IMR-90 (cell line): ENCODE data around the gene OR11A1. TPM values are rescaled to one million over a fixed set of nuclear protein-coding genes. Genes with fewer than 3 reads are reported as not detected.

Source experiments
- ATAC-seq: fragments of 200-7000 bp; cut with Tn5 transposase; 2 replicates; pipeline ENCODE4 v1.9.1; 2020; ENCODE audit warnings: low read depth, mild to moderate bottlenecking, moderate library complexity
- BruUV-seq: library from RNA; stranded (reverse); fragments of 400-500 nt; replicated peaks from 2 replicates; lab custom pipeline; 2021; lab: Mats Ljungman, UMichigan
- CTCF ChIA-PET: fragments of 300-600 bp; formaldehyde crosslinking; extraction: SDS; loops from one replicate; lab custom pipeline; 2021; ENCODE audit warnings: antibody characterized with exemption; lab: Yijun Ruan, JAX
- POLR2A ChIA-PET: fragments of 300-600 bp; sonication (Branson Sonifier 250); formaldehyde crosslinking; loops from one replicate; lab custom pipeline; 2022; ENCODE audit warnings: antibody characterized with exemption; ENCODE audit not compliant: unreplicated experiment; lab: Charles Lee
- DNase-seq: peaks from one replicate; pipeline ENCODE4 v3.0.0; 2013
- H2AFZ ChIP-seq: replicated peaks from 2 replicates; pipeline ENCODE3; 2013; ENCODE audit warnings: low read length, mild to moderate bottlenecking; ENCODE audit not compliant: poor library complexity
- H2AK5ac ChIP-seq: 2 replicates; pipeline ENCODE4 v1.6.1; 2013; ENCODE audit warnings: low read depth, low read length, inconsistent platforms
- H2AK9ac ChIP-seq: replicated peaks from 2 replicates; pipeline ENCODE3; 2013; ENCODE audit warnings: mild to moderate bottlenecking, low read depth, low read length, moderate library complexity; ENCODE audit not compliant: poor library complexity
- H2BK120ac ChIP-seq: 2 replicates; pipeline ENCODE4 v1.6.1; 2013; ENCODE audit warnings: low read depth, low read length, inconsistent platforms
- H2BK15ac ChIP-seq: 3 replicates; pipeline ENCODE4 v1.6.1; 2013; ENCODE audit warnings: low read depth, low read length, inconsistent platforms
- H2BK20ac ChIP-seq: 2 replicates; pipeline ENCODE4 v1.6.1; 2013; ENCODE audit warnings: low read depth, mild to moderate bottlenecking, inconsistent platforms, low read length, moderate library complexity
- H2BK5ac ChIP-seq: 2 replicates; pipeline ENCODE4 v1.6.1; 2013; ENCODE audit warnings: mild to moderate bottlenecking, low read depth, low read length, inconsistent platforms; ENCODE audit not compliant: poor library complexity, severe bottlenecking
- H3K14ac ChIP-seq: replicated peaks from 2 replicates; pipeline ENCODE4 v1.6.1; 2013; ENCODE audit warnings: low read depth, low read length, inconsistent platforms
- H3K18ac ChIP-seq: 2 replicates; pipeline ENCODE4 v1.6.1; 2013; ENCODE audit warnings: low read depth, low read length, control low read depth
- H3K23ac ChIP-seq: 2 replicates; pipeline ENCODE4 v1.6.1; 2013; ENCODE audit warnings: low read depth, low read length, inconsistent platforms
- H3K27ac ChIP-seq: 2 replicates; pipeline ENCODE4 v1.5.1; 2013; ENCODE audit warnings: mild to moderate bottlenecking, control low read depth, low read length; ENCODE audit not compliant: insufficient read depth
- H3K27me3 ChIP-seq: 2 replicates; pipeline ENCODE4 v1.6.1; 2013; ENCODE audit warnings: low read length; ENCODE audit not compliant: control insufficient read depth, insufficient read depth
- H3K36me3 ChIP-seq: 2 replicates; pipeline ENCODE4 v1.6.1; 2013; ENCODE audit warnings: low read length, mixed read lengths; ENCODE audit not compliant: control insufficient read depth, insufficient read depth
- H3K4ac ChIP-seq: 2 replicates; pipeline ENCODE4 v1.6.1; 2013; ENCODE audit warnings: low read depth, low read length, inconsistent platforms
- H3K4me1 ChIP-seq: 2 replicates; pipeline ENCODE4 v1.6.1; 2013; ENCODE audit warnings: low read length, mixed read lengths; ENCODE audit not compliant: control insufficient read depth, insufficient read depth
- H3K4me2 ChIP-seq: 2 replicates; pipeline ENCODE4 v1.6.1; 2013; ENCODE audit warnings: low read depth, mild to moderate bottlenecking, control low read depth, low read length, moderate library complexity
- H3K4me3 ChIP-seq: 2 replicates; pipeline ENCODE4 v1.5.1; 2013; ENCODE audit warnings: low read depth, mild to moderate bottlenecking, control low read depth, low read length, moderate library complexity; ENCODE audit not compliant: insufficient read depth
- H3K56ac ChIP-seq: 2 replicates; pipeline ENCODE4 v1.6.1; 2013; ENCODE audit warnings: low read length, inconsistent platforms; ENCODE audit not compliant: insufficient read depth; ENCODE audit errors: extremely low read depth
- H3K79me1 ChIP-seq, 2 experiments: 2 replicates each; pipeline ENCODE4 v1.6.1; 2013; ENCODE audit warnings: low read length in 2 of 2, inconsistent platforms in 1 of 2, low read depth in 1 of 2
- H3K9ac ChIP-seq: 2 replicates; pipeline ENCODE4 v1.6.1; 2013; ENCODE audit warnings: low read depth, low read length, control low read depth
- H3K9me1 ChIP-seq: 2 replicates; pipeline ENCODE4 v1.6.1; 2013; ENCODE audit warnings: low read length, inconsistent platforms; ENCODE audit not compliant: insufficient read depth
- H3K9me3 ChIP-seq: 2 replicates; pipeline ENCODE4 v1.6.1; 2013; ENCODE audit warnings: low read length; ENCODE audit not compliant: control insufficient read depth, insufficient read depth
- H4K20me1 ChIP-seq: 2 replicates; pipeline ENCODE4 v1.6.1; 2013; ENCODE audit warnings: low read length, inconsistent platforms; ENCODE audit not compliant: insufficient read depth
- H4K5ac ChIP-seq: 2 replicates; pipeline ENCODE4 v1.6.1; 2013; ENCODE audit warnings: mild to moderate bottlenecking, low read depth, low read length, control low read depth
- H4K8ac ChIP-seq, 2 experiments: 2 replicates each; pipeline ENCODE4 v1.6.1; 2013; ENCODE audit warnings: low read depth in 2 of 2, low read length in 2 of 2, control low read depth in 1 of 2, inconsistent platforms in 1 of 2
- H4K91ac ChIP-seq: 2 replicates; pipeline ENCODE4 v1.6.1; 2013; ENCODE audit warnings: low read depth, low read length, inconsistent platforms; ENCODE audit not compliant: insufficient read depth
- BHLHE40 ChIP-seq: fragments of 150-350 bp; IDR thresholded peaks from 2 replicates; pipeline ENCODE4 v1.6.1; 2016; ENCODE audit warnings: mild to moderate bottlenecking, low read depth, low read length
- MAFK ChIP-seq: IDR thresholded peaks from 2 replicates; pipeline ENCODE4 v1.6.1; 2012; ENCODE audit warnings: low read depth, low read length, improper control_type of control experiment
- MAZ ChIP-seq: IDR thresholded peaks from 2 replicates; pipeline ENCODE4 v1.6.1; 2012; ENCODE audit warnings: low read depth, mild to moderate bottlenecking, low read length, improper control_type of control experiment, moderate library complexity, borderline replicate concordance
- MXI1 ChIP-seq: IDR thresholded peaks from 2 replicates; pipeline ENCODE4 v1.6.1; 2012; ENCODE audit warnings: low read depth, mild to moderate bottlenecking, low read length, moderate library complexity, borderline replicate concordance
- POLR2A ChIP-seq: IDR thresholded peaks from 2 replicates; pipeline ENCODE4 v1.6.1; 2012; ENCODE audit warnings: mild to moderate bottlenecking, low read depth, low read length
- RAD21 ChIP-seq: IDR thresholded peaks from 2 replicates; pipeline ENCODE4 v1.6.1; 2012; ENCODE audit warnings: low read length, improper control_type of control experiment
- RFX5 ChIP-seq: IDR thresholded peaks from 2 replicates; pipeline ENCODE4 v1.8.0; 2012; ENCODE audit warnings: low read depth, mild to moderate bottlenecking, low read length, moderate library complexity
- SMC3 ChIP-seq: fragments of 150-350 bp; IDR thresholded peaks from 2 replicates; pipeline ENCODE4 v1.6.1; 2016; ENCODE audit warnings: low read depth, mild to moderate bottlenecking, antibody characterized with exemption, low read length, moderate library complexity
- WGBS, 2 experiments: methylation state at CpG; one replicate each; pipeline versions ENCODE4 v1.1.5 to v1.1.7; 2013; ENCODE audit warnings: missing lambda C conversion rate in 2 of 2; ENCODE audit not compliant: insufficient read length in 1 of 2; ENCODE audit errors: extremely low coverage in 2 of 2; 5-methylcytosine and 5-hydroxymethylcytosine counted together
- dilution Hi-C: fragments of 300-500 bp; cut with HindIII; formaldehyde crosslinking; loops from one replicate; pipeline ENCODE4 v1.14.3; 2018; ENCODE audit warnings: low sequenced_read_pairs; ENCODE audit not compliant: unreplicated experiment
- in situ Hi-C: fragments of 300-500 bp; cut with MboI; formaldehyde crosslinking; loops from 3 replicates; pipeline ENCODE4 v1.14.3; 2019; ENCODE audit warnings: low sequenced_read_pairs, inconsistent platforms, mixed read lengths
- intact Hi-C: fragments of 100-400 bp; cut with micrococcal nuclease; formaldehyde crosslinking; loops from 2 replicates; pipeline ENCODE4 v1.10.0; 2022
- polyA plus RNA-seq, 3 experiments: library from polyadenylated mRNA; depleted of rRNA; stranded (reverse); fragments of >200 nt; gene quantifications; 2 replicates each; pipeline ENCODE4 v1.2.3, GENCODE V29; 2012; ENCODE audit warnings: low replicate concordance in 1 of 3
- total RNA-seq: library from RNA; depleted of rRNA; stranded (reverse); fragments of >200 nt; gene quantifications from 2 replicates; pipeline ENCODE4 v1.2.3, GENCODE V29; 2012
- TF ChIP-seq, protein P1 (sequence below): fragments of 150-350 bp; IDR thresholded peaks from 2 replicates; pipeline ENCODE4 v1.6.1; 2017; ENCODE audit warnings: mild to moderate bottlenecking, antibody characterized with exemption, low read length, low read depth

OR11A1 gene
- total and polyA plus RNA-seq, 2 of the 4 experiments (the other 2 are of a cell fraction): not detected

DNA sequence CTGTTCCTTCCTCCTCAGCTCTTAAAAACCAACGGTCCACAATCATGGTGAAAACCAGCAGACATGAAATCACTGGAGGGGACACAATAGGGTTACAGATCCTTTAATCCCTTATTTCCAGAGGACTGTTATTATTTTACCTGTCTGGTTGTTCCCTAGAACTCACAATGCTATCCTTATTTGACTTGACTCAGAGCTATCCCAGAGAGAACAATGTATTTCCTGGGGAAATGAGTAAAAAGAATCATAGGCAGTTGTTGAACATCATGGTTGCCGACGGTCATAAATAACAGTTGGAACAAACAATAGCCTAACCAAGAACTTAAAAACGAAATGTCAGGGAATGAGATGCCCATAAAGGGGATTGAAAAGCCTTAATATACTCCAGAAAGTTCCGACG is 9.4 kb upstream of the OR11A1 start:
- no peak overlapping the region for H2BK120ac ChIP-seq
- DNase-seq: no peak
- TF ChIP-seq RAD21: no peak
- no peak for TF ChIP-seq MXI1
- TF ChIP-seq MAFK: no peak
- TF ChIP-seq MAZ: no peak
- TF ChIP-seq, protein P1, sequence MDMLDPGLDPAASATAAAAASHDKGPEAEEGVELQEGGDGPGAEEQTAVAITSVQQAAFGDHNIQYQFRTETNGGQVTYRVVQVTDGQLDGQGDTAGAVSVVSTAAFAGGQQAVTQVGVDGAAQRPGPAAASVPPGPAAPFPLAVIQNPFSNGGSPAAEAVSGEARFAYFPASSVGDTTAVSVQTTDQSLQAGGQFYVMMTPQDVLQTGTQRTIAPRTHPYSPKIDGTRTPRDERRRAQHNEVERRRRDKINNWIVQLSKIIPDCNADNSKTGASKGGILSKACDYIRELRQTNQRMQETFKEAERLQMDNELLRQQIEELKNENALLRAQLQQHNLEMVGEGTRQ: no peak
- TF ChIP-seq SMC3: no peak
- no peak for TF ChIP-seq BHLHE40
- TF ChIP-seq POLR2A: no peak
- TF ChIP-seq RFX5: no peak
- H3K4me1 ChIP-seq: no peaks in the 10 kb centered on the region
- no peak overlapping the region for H3K9ac ChIP-seq
- H2AFZ ChIP-seq: no peak overlapping the region
- no peak overlapping the region for H2AK5ac ChIP-seq
- no peak overlapping the region for H4K91ac ChIP-seq
- no peak overlapping the region for H2BK15ac ChIP-seq
- ATAC-seq: no peak
- H3K56ac ChIP-seq: no peak overlapping the region
- no peak overlapping the region for H3K4me2 ChIP-seq
- no peak overlapping the region for H3K4ac ChIP-seq
- H3K23ac ChIP-seq: no peak overlapping the region
- peaks cover 14% of the 10 kb centered on the region for H3K9me3 ChIP-seq
- H3K18ac ChIP-seq: no peak overlapping the region
- H4K20me1 ChIP-seq: no peaks in the 10 kb centered on the region
- ChIA-PET CTCF (no interaction called here), POLR2A (no interaction called here)
- intact Hi-C loops (no loop called here), in situ Hi-C loops (no loop called here), dilution Hi-C loops (no loop called here)
- H3K14ac ChIP-seq: no peak overlapping the region
- H3K27me3 ChIP-seq: no peaks in the 10 kb centered on the region
- H3K4me3 ChIP-seq: no peak overlapping the region
- BruUV-seq: no TSS peak
- no peaks in the 10 kb centered on the region for H3K79me1 ChIP-seq
- no peak overlapping the region for H4K5ac ChIP-seq
- H3K9me1 ChIP-seq: no peaks in the 10 kb centered on the region
- H3K27ac ChIP-seq: no peak overlapping the region
- no CpG with 5 or more reads among the region's 6 CpGs for WGBS, 2 experiments
- H2BK5ac ChIP-seq: no peak overlapping the region
- H3K36me3 ChIP-seq: no peaks in the 10 kb centered on the region
- H2AK9ac ChIP-seq: no peak overlapping the region
- no peak overlapping the region for H4K8ac ChIP-seq
- no peak overlapping the region for H2BK20ac ChIP-seq
